ENCODE data around the gene CCDC138.

The CCDC138 gene

DNA sequence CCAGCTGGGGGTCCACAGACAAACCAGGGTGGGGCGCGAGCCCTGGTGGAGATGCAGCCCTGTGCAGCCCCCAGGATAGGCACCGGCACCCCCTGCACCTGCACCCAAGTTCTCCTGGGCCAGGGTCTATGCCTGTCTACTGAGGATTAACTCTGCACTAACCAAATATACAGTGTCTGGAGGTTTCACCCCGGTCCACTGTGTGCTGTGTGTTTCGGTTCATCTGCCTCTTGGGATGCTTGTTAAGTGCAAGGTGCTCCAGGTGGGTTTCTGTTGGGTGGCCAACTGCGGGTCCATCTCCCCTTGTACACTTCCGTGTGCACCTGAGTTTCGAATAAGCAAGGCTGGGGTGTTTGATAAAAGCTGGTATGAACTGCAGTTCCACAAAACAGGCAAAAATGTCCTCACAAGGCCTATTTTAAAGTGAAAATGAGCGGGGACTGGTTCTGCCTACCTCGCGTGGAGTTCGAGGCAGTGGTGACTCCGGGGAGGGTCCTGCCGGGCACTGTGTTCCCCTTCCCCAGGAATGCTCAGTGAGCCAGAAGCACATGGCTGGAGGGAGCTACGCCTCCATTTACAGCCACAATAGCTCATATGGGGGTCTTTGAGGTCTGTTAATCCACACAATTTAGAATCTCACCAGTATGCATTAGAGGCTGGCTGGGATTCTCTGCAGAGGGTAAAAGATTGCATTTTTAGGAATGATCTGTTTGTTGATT is 131.7 kb downstream of the CCDC138 start:
- in situ Hi-C loops (cut with MboI; ENCODE audit: low sequenced_read_pairs), result no loop called here

DNA sequence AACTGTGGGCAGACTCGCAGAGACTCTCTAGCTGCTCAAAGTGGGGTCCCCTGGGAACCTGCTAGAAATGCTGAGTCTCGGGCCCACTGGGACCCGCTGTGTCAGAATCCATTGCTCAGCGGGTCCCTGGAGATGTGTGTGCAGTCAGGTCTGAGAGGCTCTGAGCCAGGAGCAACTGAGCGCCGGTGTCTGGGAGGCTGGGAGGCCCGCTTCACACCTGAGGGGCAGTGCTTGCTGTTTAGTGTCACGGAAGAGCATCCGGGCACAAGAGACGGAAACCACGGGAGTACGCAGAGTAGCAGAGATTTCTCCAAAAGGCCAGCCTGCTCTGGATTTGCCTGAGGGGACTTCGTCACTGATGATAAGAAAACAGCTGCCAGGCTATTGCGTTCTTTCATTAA is 132.4 kb downstream of the CCDC138 start:
- in situ Hi-C loops (cut with MboI; ENCODE audit: low sequenced_read_pairs), result no loop called here

DNA sequence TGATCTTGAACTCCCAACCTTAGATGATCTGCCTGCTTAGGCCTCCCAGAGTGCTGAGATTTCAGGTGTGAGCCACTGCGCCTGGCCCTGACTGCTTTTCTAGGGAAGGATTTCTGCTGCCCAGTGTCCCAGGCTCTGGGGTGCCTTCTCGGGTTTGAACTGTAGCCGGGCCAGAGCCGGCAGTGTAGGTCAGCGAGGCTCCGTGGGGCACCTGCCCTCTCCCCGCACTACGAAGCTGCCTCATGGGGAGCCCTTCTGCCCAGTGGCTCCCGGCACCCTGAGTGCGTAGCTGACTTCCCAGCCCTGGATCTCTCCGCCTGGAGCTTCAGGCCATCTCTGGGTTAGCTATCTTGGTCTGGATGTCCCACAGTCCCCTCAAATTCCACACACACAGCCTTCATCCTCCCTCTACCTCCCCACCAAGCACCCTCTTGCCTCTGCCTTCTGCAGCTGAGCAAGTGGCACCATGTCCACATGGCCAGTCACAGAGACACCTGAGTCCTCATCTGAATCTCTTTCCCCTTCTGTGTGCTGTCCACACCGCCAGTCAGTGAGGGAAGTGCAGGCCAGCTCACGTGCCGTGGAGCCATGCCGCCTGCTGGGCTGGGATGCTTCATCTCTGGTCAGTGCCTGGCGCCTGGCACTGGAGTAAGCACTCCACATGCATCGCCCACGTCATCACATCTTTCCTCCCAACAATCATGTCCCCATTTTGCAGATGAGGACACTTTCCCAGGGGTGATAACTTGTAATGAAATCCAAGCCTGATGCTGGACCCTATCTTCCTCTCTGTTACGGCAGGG is 133.2 kb downstream of the CCDC138 start:
- in situ Hi-C loops (cut with MboI; ENCODE audit: low sequenced_read_pairs), result no loop called here

DNA sequence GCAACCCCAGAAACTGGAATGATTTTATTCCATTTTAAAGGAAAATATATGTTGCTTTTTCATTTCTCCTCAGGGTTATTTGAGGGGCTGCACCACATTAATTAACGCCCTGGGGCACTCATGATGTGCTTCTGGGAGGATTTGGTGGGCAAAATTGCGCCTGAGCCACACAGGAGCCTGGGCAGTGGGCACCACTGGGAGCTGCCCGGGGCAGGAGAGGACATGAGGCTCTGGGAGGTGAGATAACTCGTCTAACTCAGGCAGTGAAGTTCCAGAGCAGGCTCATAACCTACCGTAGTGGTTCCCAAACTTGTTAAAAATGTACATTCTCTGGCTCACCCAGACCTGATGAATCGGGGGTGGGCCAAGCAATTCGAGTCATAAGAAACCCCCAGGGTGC is 134.1 kb downstream of the CCDC138 start:
- in situ Hi-C loops (cut with MboI; ENCODE audit: low sequenced_read_pairs), result no loop called here

DNA sequence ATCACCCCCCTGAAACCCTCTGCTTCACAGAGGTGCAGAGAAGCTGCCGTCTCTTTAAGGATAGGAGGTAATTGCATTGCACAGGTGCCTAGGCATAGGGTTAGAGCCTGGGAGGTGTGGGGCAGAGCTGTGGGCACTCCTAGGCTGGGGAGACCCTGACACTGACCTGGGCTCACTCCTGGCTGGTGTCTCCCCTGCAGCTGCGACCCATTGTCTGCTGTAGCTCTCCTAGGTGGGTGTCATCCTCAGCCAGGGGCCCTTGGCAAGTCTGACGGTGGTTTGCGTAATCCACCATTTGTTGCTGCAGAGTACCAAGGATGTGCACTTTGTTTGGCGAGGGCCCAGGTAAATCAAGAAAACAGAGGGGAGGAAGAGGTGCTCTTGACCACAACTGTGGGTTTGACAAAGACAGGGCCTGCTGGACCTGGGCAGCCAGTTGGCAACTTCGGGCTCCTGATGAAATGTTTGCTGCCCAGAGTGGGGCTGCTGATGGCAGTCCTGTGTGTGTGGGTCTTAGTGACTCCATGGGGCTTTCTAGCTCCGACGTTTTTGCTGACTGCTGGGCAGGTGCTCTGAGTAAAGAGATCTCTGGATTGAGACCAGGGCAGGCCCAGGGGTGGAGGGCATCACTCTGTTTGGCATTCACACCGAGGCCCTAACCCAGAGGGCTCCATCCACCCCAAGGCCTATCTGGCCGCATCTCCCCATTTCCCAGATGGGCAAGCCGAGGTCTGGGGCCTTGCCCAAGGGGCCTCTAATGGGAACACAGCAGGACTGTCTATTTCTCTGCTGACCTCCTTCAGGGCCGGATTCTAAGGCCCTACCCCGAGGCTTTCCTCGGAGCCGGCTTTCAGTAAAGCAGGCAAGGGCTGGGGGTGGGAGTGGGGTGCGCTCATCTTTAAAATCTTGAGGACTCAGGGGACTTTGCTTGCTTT is 134.8 kb downstream of the CCDC138 start:
- in situ Hi-C loops (cut with MboI; ENCODE audit: low sequenced_read_pairs), result no loop called here

DNA sequence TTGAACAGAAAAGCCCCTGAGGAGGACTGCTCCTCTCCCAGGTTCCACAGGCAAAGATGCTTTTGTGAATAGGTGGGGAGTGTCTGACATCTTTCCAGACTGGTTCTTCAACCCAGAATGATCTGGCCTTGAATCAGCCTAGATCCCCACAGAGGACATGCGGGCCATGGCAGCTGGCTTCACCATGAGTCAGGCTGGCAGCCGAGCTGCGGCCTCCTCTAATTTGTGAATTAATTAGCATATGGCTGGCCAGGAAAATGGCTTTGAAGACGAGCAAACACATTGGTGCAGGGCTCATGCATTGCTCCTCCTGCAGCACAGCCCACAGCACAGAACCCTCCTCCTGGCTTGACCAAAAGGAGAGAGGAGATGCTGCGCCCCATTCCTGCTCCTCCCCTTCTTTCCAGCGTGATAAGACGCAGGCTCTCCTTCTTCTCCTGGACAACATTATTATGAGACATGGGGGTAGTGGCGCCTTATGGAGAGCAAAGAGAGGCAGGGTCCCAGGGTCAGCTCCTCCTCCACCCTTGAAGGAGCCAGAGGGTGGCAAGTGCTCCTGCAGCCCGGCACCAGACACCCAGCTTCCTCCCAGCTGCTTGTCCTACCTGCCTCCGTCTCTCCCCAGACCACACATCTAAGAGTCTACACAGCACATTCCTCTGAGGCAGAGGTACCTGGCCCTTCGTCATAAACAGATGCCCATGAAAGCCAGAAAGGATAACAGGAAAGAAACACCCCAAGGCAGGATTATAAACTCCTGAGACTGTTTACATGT is 135.8 kb downstream of the CCDC138 start:
- in situ Hi-C loops (cut with MboI; ENCODE audit: low sequenced_read_pairs), result no loop called here

DNA sequence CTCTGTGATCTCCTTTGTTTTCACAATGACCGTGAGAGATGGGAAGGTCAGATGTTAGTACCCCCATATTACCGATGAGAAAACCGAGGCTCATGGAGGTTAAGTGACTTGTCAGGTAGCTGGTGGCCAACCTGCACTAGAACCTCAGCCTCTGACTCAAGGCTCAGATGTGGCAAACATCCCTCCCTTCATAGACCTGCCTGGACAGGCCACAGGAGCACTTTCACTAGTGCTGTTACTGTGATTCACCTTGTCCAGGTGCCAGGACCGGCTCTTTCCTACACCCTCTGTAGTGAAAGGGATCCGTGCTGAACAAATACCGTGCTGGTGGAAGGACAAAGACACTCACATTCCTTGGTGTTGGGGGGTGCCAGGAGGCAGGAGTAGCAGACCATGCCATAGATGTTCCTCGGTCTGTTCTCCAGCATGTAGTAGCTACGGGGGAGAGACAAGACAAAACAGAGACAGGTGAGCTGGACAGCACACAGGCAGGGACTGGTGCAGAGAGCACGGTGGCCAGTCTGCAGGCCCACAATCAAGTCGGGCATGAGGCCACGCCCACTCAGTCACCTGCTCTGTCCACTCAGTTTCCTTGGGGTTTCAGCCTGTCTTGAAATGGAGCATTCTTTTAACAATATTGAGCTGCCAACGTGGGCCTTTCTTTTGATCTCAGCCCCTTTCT is 136.6 kb downstream of the CCDC138 start:
- in situ Hi-C loops (cut with MboI; ENCODE audit: low sequenced_read_pairs), result no loop called here

DNA sequence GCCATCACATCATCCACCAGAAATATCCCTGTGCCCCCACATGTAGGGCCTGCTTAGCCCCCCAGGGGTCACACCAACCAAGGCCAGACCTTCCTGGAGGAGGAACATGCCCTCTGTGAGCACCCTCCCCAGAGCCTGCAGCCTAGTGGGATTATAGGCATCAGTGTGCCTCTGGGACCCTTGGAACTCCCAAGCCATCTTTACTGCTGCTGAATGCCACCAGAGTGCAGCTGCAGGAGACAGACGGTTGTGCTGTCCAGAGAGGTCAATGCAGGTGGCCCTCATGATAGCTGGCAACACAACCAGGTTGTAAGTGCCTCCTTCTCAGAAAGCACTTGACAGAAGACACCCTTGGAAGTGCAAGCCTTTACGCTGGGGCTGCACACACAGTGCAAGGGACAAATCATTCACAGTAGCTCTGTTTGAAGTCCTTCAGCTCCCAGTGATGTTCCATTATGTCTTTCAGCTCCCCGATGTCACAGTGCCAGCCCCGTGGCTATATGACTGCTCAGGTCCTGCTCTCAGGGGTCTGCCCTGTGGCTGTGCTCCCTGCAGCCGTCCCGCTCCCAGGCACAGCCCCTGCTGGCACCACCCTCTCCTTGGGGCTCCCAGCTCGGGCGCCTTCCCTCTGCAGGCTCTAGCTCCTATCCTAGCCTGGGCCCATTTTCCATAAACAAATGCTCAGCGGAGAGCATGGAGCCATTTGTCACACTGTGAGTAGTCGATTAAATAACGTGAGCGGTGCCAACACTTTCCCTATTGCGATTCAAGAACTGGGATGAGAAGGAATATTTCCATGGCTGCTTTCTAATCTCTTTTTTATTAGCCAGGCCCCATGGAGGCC is 137.4 kb downstream of the CCDC138 start:
- in situ Hi-C loops (cut with MboI; ENCODE audit: low sequenced_read_pairs), result no loop called here

DNA sequence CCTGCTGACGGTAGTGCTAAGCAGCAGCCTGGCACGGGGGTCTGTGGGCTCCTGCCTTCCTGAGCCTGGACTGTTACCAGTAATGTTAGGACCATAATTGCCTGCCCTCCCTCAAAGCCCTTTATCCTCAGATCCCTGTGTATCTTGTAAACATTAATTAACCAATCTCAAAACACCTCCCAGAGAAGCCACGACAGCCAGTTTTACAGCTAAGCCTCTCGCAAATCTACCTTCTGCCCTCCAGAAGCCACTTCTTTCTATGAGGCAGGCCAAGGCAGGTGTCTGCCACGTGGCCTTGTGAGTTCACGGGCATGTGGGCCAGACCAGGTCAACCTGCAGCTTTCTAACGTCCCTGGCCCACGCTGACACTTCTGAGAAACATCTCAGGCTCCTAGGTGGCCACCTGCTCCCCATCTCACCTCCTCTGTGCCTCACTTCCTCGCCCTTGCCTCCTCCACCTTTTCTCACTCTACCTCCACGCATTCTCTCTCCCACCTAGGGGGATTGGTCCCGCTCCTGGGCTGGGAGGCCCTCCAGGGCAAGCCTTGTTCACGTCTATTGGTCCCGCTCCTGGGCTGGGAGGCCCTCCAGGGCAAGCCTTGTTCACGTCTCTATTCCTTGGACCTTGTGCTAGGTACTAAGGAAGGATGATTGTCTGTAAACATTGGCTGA is 138.1 kb downstream of the CCDC138 start:
- in situ Hi-C loops (cut with MboI; ENCODE audit: low sequenced_read_pairs), result no loop called here

DNA sequence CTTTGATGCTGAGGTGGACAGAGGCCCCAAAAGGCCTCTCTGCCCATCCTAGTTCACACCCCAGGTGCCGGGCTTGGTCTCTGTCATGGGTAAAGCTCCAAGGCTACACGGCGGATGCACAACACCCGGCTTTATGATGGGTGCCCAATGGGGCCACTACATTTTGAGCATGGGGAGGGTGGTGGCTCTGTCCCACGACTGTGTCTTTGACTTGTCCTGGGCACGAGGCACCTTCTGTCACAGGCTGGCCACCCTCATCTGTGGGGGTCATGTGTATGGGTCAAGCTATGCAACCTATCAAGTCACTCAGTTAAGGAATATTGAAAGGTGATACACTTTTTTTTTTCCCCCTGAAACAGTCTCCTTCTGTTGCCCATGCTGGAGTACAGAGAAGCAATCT is 138.7 kb downstream of the CCDC138 start:
- in situ Hi-C loops (cut with MboI; ENCODE audit: low sequenced_read_pairs), result no loop called here

DNA sequence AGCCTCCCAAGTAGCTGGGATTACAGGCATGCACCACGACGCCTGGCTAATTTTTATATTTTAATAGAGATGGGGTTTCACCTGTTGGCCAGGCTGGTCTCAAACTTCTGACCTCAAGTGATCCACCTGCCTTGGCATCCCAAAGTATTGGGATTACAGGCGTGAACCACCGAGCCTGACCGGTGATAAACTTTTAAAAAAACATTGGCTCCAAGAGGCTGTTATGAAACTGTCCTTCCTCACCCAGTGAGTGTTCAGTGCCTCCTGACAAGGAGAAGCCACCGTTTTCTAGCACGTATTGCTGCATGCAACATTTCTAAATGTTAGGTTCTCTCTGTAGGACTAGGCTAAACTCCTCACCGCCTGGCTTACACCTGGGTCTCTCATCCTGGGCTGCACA is 139.2 kb downstream of the CCDC138 start:
- in situ Hi-C loops (cut with MboI; ENCODE audit: low sequenced_read_pairs), result no loop called here

All from HL-60/S4 treated with retinoic acid at 250 ng/mL for 4 days and 3 days (cell line).